ENCODE results near the gene C1QTNF4.

GRCh38 chr11:47571357-47571729 lies 22.9 kb downstream of the C1QTNF4 start:
- no peak for TF ChIP-seq MYBL2 (IDR thresholded peaks at IDR 0.05; ENCODE audit: low read depth)
- TF ChIP-seq MYBL2 (CRISPR knock-in tag; IDR thresholded peaks at IDR 0.05; ENCODE audit: borderline replicate concordance) = no peak
- TF ChIP-seq HMGXB4 (CRISPR knock-in tag; IDR thresholded peaks at IDR 0.05) = no peak
- TF ChIP-seq CTCF (IDR thresholded peaks at IDR 0.05 in 2 of 3, conservative IDR thresholded peaks at IDR 0.05 in 1 of 3; ENCODE audit: insufficient read depth in 2 of 3, low read depth in 1 of 3, low read length in 3 of 3) = no peak
- TF ChIP-seq POLR2A (conservative IDR thresholded peaks at IDR 0.05) = no peak

Measured in K562 (cell line).